MCF 10A (cell line): ENCODE data around the gene LRP4. TPM values are rescaled to one million over a fixed set of nuclear protein-coding genes. Genes with fewer than 3 reads are reported as not detected.

ENCODE experiments used
- BruUV-seq: library from RNA; stranded (reverse); fragments of 400-500 nt; replicated peaks from 2 replicates; lab custom pipeline; 2021; lab: Mats Ljungman, UMichigan
- CTCF ChIA-PET: fragments of 300-600 bp; sonication (Branson Sonifier 250); formaldehyde crosslinking; extraction: SDS; loops from one replicate; lab custom pipeline; 2021; ENCODE audit warnings: antibody characterized with exemption, inconsistent platforms; lab: Yijun Ruan, JAX
- POLR2A ChIA-PET: fragments of 300-600, 350-650 bp; sonication (Branson Sonifier 250); formaldehyde crosslinking; extraction: SDS; loops from one replicate; lab custom pipeline; 2020; ENCODE audit warnings: antibody characterized with exemption, inconsistent platforms; lab: Yijun Ruan, JAX
- DNase-seq: peaks from one replicate; pipeline ENCODE4 v3.0.0-alpha.2; 2018; ENCODE audit not compliant: unreplicated experiment
- H3K27ac Mint-ChIP-seq: one replicate; pipeline ENCODE4 v1.8.0; 2022; ENCODE audit warnings: mild to moderate bottlenecking, low read depth, mixed read lengths; ENCODE audit not compliant: unreplicated experiment
- H3K27me3 Mint-ChIP-seq: one replicate; pipeline ENCODE4 v1.8.0; 2022; ENCODE audit warnings: mixed read lengths; ENCODE audit not compliant: insufficient read depth, unreplicated experiment
- H3K36me3 Mint-ChIP-seq: one replicate; pipeline ENCODE4 v1.8.0; 2022; ENCODE audit warnings: mild to moderate bottlenecking, moderate library complexity, mixed read lengths; ENCODE audit not compliant: insufficient read depth, unreplicated experiment
- H3K4me1 Mint-ChIP-seq: one replicate; pipeline ENCODE4 v1.8.0; 2022; ENCODE audit warnings: mixed read lengths; ENCODE audit not compliant: insufficient read depth, unreplicated experiment
- H3K4me3 Mint-ChIP-seq: one replicate; pipeline ENCODE4 v1.8.0; 2022; ENCODE audit warnings: mild to moderate bottlenecking, moderate library complexity, mixed read lengths; ENCODE audit not compliant: unreplicated experiment
- H3K9me3 Mint-ChIP-seq: one replicate; pipeline ENCODE4 v1.8.0; 2022; ENCODE audit warnings: mixed read lengths; ENCODE audit not compliant: unreplicated experiment
- intact Hi-C: fragments of 100-400 bp; cut with micrococcal nuclease; formaldehyde crosslinking; loops from 2 replicates; pipeline ENCODE4 v1.14.1; 2022
- total RNA-seq: library from RNA; stranded (reverse); gene quantifications from 2 replicates; pipeline ENCODE4 v1.2.3, GENCODE V29; 2022
- TF ChIP-seq, protein P1 (sequence below): fragments of 200-600 bp; IDR thresholded peaks from one replicate; pipeline ENCODE4 v1.8.0; 2022; ENCODE audit warnings: antibody characterized with exemption, mild to moderate bottlenecking; ENCODE audit not compliant: unreplicated experiment

Gene LRP4
- total RNA-seq, 1 experiment from 2014 or later, result 1.0 TPM

DNA sequence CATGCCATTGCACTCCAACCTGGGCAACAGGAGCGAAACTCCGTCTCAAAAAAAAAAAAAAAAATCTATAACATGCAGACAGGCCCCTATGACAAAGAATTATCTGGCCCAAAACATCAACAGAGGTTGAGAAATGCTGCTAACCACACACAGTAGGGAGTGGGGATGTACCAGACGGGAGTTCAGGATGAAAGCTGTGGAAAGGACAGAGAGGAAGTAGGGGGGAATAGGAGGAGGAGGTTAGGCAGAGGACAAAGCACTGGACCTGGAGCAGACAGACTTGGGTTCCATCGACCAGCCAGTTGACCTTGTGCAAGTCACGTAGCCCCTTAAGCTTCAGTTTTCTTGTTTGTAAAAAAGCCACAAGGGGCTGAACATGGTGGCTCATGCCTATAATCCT, 12.5 kb downstream of the LRP4 start:
- no TSS peak for BruUV-seq
- peaks cover 7% of the 10 kb centered on the region for H3K27me3 Mint-ChIP-seq
- no peaks in the 10 kb centered on the region for H3K9me3 Mint-ChIP-seq
- H3K27ac Mint-ChIP-seq, result no peak overlapping the region
- no peaks in the 10 kb centered on the region for H3K36me3 Mint-ChIP-seq
- intact Hi-C loops, result no loop called here
- TF ChIP-seq, protein P1, sequence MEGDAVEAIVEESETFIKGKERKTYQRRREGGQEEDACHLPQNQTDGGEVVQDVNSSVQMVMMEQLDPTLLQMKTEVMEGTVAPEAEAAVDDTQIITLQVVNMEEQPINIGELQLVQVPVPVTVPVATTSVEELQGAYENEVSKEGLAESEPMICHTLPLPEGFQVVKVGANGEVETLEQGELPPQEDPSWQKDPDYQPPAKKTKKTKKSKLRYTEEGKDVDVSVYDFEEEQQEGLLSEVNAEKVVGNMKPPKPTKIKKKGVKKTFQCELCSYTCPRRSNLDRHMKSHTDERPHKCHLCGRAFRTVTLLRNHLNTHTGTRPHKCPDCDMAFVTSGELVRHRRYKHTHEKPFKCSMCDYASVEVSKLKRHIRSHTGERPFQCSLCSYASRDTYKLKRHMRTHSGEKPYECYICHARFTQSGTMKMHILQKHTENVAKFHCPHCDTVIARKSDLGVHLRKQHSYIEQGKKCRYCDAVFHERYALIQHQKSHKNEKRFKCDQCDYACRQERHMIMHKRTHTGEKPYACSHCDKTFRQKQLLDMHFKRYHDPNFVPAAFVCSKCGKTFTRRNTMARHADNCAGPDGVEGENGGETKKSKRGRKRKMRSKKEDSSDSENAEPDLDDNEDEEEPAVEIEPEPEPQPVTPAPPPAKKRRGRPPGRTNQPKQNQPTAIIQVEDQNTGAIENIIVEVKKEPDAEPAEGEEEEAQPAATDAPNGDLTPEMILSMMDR, result no peak
- CTCF ChIA-PET, result interaction anchor here (0.6 to 1.7 kb wide), 4 partner anchors 14 to 441 kb away, joined by 3 to 10 read pairs (median 4); no protein-coding TSS in a partner anchor
- H3K4me3 Mint-ChIP-seq, result no peak overlapping the region
- peaks cover 4% of the 10 kb centered on the region for H3K4me1 Mint-ChIP-seq
- no peak for DNase-seq
- POLR2A ChIA-PET, result no interaction called here

DNA sequence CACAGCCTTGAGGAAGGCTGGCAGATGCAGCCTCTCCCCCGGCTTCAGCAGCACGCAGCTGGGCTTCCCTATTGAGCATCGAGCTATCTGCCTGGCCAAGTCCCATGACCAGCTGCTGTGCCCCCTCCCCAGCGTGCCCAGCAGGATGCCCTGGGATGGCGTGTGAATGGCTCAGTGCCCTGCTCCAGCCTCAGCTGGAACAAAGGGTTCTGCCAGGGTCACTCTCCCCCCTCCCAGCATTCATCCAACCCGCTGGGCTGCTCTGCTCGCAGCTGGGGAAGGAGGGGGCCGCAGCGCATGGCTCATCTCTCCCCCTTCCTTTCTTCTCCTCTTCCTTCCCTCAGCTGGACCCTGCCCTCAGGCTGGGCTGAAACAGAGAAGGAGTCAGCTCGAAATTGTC, 14.5 kb downstream of the LRP4 start:
- TF ChIP-seq, protein P1, result no peak
- Mint-ChIP-seq H3K27ac (no peak overlapping the region), H3K4me1 (peaks cover 12% of the 10 kb centered on the region), H3K36me3 (no peaks in the 10 kb centered on the region), H3K27me3 (peaks cover 7% of the 10 kb centered on the region), H3K4me3 (no peak overlapping the region), H3K9me3 (no peaks in the 10 kb centered on the region)
- CTCF ChIA-PET, result interaction anchor here (0.5 to 1.4 kb wide), 3 partner anchors 9 to 249 kb away, joined by 4 to 6 read pairs (median 5); no protein-coding TSS in a partner anchor
- DNase-seq, result no peak
- intact Hi-C loops, result no loop called here
- POLR2A ChIA-PET, result no interaction called here
- BruUV-seq, result no TSS peak

DNA sequence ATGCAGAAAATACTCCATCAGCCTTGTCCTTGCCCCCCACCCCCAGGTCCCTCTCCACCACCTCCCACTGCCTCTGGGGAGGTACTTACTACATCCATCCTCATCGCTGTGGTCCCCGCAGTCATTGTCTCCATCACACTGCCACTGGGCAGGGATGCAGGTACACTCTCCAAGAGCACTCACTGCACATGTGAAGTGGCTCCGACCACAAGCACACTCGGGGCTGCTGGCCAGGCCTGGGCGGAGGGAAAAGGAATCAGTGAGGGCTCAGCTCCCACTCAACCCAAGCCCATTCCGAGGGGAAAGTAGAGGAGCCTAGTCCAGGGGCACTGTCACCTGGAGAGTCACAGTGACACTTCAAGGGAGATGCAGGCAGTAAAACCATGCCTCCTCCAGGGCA, 15.7 kb downstream of the LRP4 start:
- TF ChIP-seq, protein P1, result no peak
- Mint-ChIP-seq H3K27me3 (peaks cover 7% of the 10 kb centered on the region), H3K4me3 (no peak overlapping the region), H3K4me1 (peaks cover 12% of the 10 kb centered on the region), H3K27ac (no peak overlapping the region), H3K9me3 (no peaks in the 10 kb centered on the region), H3K36me3 (no peaks in the 10 kb centered on the region)
- CTCF ChIA-PET, result interaction anchor here (0.6 kb wide), 2 partner anchors 14 to 887 kb away, joined by 3 read pairs; no protein-coding TSS in a partner anchor
- DNase-seq, result no peak
- BruUV-seq, result no TSS peak
- intact Hi-C loops, result no loop called here
- POLR2A ChIA-PET, result no interaction called here

DNA sequence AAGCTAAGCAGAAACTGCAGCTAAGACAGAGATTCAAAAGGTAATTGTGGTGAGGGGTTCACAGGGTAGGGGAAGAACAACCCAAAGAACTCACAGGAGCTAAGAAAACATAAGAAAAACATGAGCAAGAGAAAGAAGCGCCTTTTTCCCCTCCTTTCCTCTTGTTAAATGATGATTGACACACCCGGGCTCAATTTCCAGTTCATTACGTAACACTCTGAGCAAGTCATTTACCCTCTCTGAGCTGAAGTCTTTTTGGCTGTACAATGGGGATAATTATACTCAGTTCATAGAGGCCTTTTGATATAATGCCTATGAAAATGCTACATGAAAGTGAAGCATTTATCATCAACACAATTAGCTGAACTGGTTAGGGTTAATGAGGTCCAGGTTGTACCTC, 17.2 kb downstream of the LRP4 start:
- TF ChIP-seq, protein P1, result no peak
- POLR2A ChIA-PET, result interaction anchor here (1.3 to 1.6 kb wide), 3 partner anchors 10 to 16 kb away, joined by 3 to 5 read pairs (median 3); no protein-coding TSS in a partner anchor
- Mint-ChIP-seq H3K27ac (no peak overlapping the region), H3K4me3 (no peak overlapping the region), H3K4me1 (peaks cover 12% of the 10 kb centered on the region), H3K9me3 (no peaks in the 10 kb centered on the region), H3K36me3 (no peaks in the 10 kb centered on the region), H3K27me3 (peaks cover 7% of the 10 kb centered on the region)
- CTCF ChIA-PET, result interaction anchor here (0.8 to 1.6 kb wide), 4 partner anchors 9 to 260 kb away, joined by 3 to 12 read pairs (median 4); no protein-coding TSS in a partner anchor
- intact Hi-C loops, result no loop called here
- DNase-seq, result peak; percentile 53
- BruUV-seq, result no TSS peak
